Left lung (tissue), 10 donors: ENCODE data around the gene GRID1. TPM values are rescaled to one million over a fixed set of nuclear protein-coding genes. Genes with fewer than 3 reads are reported as not detected.

ENCODE experiments used
- ATAC-seq: fragments of 200-7000 bp; cut with Tn5 transposase; one replicate; pipeline ENCODE4 v1.9.1; 2020; ENCODE audit warnings: moderate library complexity
- DNase-seq, 4 donors: peaks; one replicate each; pipeline ENCODE4 v3.0.0-alpha.2; 2013 to 2020
- H3K27ac ChIP-seq, 2 donors: fragments of 200-600 bp; sonication (generic) in 1 of 2; one replicate each; pipeline versions ENCODE4 v1.5.0 to v1.8.0; 2020 to 2021
- H3K27me3 ChIP-seq, 2 donors: fragments of 200-600 bp; sonication (generic) in 1 of 2; one replicate each; pipeline versions ENCODE4 v1.5.0 to v1.8.0; 2020 to 2021
- H3K36me3 ChIP-seq, 2 donors: fragments of 200-600 bp; sonication (generic) in 1 of 2; one replicate each; pipeline versions ENCODE4 v1.5.0 to v1.8.0; 2020 to 2021
- H3K4me1 ChIP-seq, 2 donors: fragments of 200-600 bp; one replicate each; pipeline ENCODE4 v1.8.0; 2021
- H3K4me3 ChIP-seq, 2 donors: fragments of 200-600 bp; sonication (generic) in 1 of 2; one replicate each; pipeline versions ENCODE4 v1.5.0 to v1.8.0; 2020 to 2021; ENCODE audit warnings: mild to moderate bottlenecking in 1 of 2
- H3K9me3 ChIP-seq, 2 donors: fragments of 200-600 bp; sonication (generic) in 1 of 2; one replicate each; pipeline versions ENCODE4 v1.5.0 to v1.8.0; 2020 to 2021
- intact Hi-C, 2 donors: fragments of 100-400 bp; cut with DNase I; formaldehyde crosslinking; loops; one replicate each; pipeline versions ENCODE4 v1.11.2 to v1.14.2; 2022
- polyA plus RNA-seq, 6 donors: library from polyadenylated mRNA; unstranded; fragments of 120-200 nt; gene quantifications; one replicate each; pipeline ENCODE4 v1.2.1, GENCODE V29; 2013; ENCODE audit not compliant: insufficient read length in 6 of 6
- total RNA-seq, 2 donors: library from RNA; stranded (reverse); fragmentation: NEBNext Ultra II Directional; extraction: Animal tissue kit (Norgen Biotek cat#: 25700); gene quantifications; one replicate each; pipeline ENCODE4 v1.2.1, GENCODE V29; 2021
- TF ChIP-seq, protein P1 (sequence below), 2 donors: fragments of 200-600 bp; sonication (generic) in 1 of 2; IDR thresholded peaks; one replicate each; pipeline versions ENCODE4 v1.5.0 to v1.8.0; 2021; ENCODE audit warnings: antibody characterized with exemption in 2 of 2
- donor health status: DM: no; HTN: yes; CAD: no.
- donor health status: DM: no; HTN: no; CAD: no.

GRID1 gene
- total and polyA plus RNA-seq, 8 donors = 0.81 to 2.6 (median 1.2) TPM

DNA sequence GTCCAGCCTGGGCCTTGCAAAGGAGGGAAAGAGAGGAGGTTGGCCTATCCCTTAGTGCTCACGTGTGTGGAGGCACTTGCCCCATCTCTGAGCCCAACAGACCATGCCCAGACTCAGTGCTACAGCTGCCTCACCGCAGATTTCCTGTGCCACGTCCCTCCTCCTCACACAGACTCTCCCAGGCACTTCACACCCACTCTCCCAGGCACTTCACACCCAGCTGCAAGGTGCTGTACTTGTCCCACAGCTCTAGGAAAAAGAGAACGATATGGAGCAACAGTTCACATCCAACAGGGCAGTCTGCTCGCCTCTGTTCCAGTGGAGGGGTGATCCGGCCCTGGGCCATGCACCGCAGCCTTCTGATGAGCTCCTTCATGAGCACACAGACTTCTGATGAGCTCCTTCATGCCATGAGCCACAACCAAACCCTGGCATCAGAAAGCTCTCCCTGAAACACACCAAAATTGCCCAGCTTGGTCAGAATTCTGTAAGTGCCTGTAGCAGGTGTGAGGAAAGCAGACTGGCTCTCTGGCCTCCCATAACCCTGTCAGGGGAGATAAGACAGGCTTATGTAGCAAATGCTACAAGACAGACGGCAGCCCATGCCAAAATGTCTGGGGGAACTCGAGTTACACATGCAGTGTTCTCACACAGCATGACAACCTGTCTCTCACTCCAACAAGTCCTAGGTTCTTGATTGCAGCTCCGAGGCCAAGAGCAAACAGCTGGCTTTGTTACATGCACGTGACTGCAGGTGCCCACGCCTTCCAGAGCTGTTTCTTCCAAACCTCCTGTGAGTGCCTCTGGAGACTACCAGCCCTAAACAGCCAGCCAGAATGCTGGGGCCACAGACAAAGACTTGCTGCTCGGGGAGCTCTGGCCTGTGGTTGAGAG lies 348.5 kb downstream of the GRID1 start:
- peak in 1 of 4 donors; percentile 47 for DNase-seq

DNA sequence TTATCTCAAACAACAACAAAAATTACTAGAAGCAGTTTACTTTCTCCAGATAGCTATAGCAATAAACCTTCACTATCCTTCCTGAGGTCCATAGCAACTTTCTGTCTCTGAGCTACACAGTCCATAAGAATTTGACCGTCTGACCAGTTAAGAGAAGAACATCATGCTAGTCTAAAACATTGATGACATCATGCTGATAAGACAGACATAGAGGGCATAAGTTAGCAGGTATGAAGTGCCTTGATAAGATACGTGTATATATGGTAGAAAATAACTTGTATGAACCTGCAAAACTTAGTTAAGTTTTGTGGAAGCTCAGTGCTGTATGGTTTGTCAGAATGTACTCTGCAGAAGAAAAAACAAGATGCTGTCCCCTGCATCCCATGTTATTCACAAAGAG lies 353.0 kb downstream of the GRID1 start:
- H3K9me3 ChIP-seq = no peaks in the 10 kb centered on the region
- no peaks in the 10 kb centered on the region for H3K4me1 ChIP-seq
- TF ChIP-seq, protein P1, sequence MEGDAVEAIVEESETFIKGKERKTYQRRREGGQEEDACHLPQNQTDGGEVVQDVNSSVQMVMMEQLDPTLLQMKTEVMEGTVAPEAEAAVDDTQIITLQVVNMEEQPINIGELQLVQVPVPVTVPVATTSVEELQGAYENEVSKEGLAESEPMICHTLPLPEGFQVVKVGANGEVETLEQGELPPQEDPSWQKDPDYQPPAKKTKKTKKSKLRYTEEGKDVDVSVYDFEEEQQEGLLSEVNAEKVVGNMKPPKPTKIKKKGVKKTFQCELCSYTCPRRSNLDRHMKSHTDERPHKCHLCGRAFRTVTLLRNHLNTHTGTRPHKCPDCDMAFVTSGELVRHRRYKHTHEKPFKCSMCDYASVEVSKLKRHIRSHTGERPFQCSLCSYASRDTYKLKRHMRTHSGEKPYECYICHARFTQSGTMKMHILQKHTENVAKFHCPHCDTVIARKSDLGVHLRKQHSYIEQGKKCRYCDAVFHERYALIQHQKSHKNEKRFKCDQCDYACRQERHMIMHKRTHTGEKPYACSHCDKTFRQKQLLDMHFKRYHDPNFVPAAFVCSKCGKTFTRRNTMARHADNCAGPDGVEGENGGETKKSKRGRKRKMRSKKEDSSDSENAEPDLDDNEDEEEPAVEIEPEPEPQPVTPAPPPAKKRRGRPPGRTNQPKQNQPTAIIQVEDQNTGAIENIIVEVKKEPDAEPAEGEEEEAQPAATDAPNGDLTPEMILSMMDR (IDR thresholded peaks at IDR 0.05) = no peak
- H3K27me3 ChIP-seq = no peaks in the 10 kb centered on the region
- no peak for ATAC-seq
- H3K27ac ChIP-seq = no peak overlapping the region
- intact Hi-C loops = no loop called here
- H3K36me3 ChIP-seq = no peaks in the 10 kb centered on the region
- no peak overlapping the region for H3K4me3 ChIP-seq
- DNase-seq = no peak

More for the DNA sequence above, 348.5 kb downstream of the GRID1 start:
- no peaks in the 10 kb centered on the region for H3K9me3 ChIP-seq
- no peak overlapping the region for H3K4me3 ChIP-seq
- no peaks in the 10 kb centered on the region for H3K27me3 ChIP-seq
- no peaks in the 10 kb centered on the region for H3K36me3 ChIP-seq
- intact Hi-C loops = no loop called here
- no peak overlapping the region for H3K27ac ChIP-seq
- peak; percentile 96 for ATAC-seq
- TF ChIP-seq, protein P1 (IDR thresholded peaks at IDR 0.05) = no peak
- no peaks in the 10 kb centered on the region for H3K4me1 ChIP-seq

DNA sequence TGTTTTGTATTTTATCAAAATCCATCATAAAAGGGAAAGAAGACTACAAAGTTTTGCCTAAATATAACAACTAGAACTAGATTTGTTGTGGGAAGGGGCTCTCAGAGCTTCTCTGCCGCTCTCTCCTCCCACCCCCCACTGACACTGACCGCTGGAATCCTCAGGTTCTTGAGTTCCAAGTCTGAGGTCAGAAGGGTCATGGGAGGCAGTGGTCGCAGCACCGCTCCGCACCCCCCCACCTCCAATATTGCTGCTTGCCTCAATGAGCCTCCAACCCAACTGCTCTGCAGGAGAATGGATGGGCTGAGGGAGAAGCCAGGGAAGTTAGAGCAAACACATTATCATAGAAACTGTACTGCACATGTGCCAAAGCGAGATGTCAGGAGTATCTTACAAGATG lies 359.4 kb downstream of the GRID1 start:
- TF ChIP-seq, protein P1 (IDR thresholded peaks at IDR 0.05) = no peak
- Histone ChIP-seq H3K36me3 (no peaks in the 10 kb centered on the region), H3K9me3 (no peaks in the 10 kb centered on the region), H3K4me3 (no peak overlapping the region), H3K27ac (no peak overlapping the region), H3K27me3 (no peaks in the 10 kb centered on the region), H3K4me1 (no peaks in the 10 kb centered on the region)
- intact Hi-C loops = no loop called here
- no peak for ATAC-seq
- DNase-seq = no peak

DNA sequence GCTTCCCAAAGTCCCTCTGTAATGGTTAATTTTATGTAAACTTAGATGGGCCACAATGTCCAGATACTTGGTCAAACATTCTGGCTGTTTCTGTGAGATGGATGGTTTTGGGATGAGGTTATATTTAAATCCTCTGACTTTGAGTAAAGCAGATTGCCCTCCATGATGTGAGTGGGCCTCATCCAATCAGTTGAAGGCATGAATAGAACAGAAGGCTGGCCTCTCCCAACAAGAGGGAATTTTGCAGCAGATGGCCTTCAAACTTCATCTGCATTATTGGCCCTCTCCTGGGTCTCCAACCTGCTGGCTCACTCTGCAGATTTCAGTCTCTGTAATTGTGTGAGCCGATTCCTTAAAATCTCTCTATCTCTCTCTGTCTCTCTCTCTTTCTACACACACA lies 362.3 kb downstream of the GRID1 start:
- TF ChIP-seq, protein P1 (IDR thresholded peaks at IDR 0.05) = no peak
- DNase-seq = no peak
- Histone ChIP-seq H3K4me3 (no peak overlapping the region), H3K9me3 (no peaks in the 10 kb centered on the region), H3K27me3 (no peaks in the 10 kb centered on the region), H3K36me3 (no peaks in the 10 kb centered on the region), H3K27ac (no peak overlapping the region), H3K4me1 (no peaks in the 10 kb centered on the region)
- intact Hi-C loops = no loop called here
- no peak for ATAC-seq

DNA sequence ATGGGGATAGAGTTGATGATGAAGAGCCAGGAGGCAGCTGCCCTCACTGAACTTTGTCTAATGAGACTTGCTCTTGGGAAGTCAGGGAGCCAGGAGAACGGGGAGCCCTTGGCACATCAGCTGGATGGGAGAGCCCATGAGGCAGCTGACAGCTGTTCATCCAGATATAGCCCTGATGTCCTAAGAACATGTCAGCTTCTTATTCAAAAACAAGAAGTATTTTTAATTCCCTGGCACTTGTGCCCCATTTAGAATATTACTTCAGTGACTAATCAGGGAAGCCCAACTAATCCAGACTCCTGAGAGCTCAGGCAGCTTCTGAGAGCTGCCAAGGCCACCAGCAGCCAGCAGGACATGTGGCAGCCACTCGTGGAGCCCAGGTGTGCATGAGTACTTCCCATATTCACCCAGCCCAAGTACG lies 363.4 kb downstream of the GRID1 start:
- DNase-seq = no peak
- H3K27me3 ChIP-seq = no peaks in the 10 kb centered on the region
- H3K9me3 ChIP-seq = no peaks in the 10 kb centered on the region
- no peaks in the 10 kb centered on the region for H3K4me1 ChIP-seq
- intact Hi-C loops = no loop called here
- ATAC-seq = no peak
- no peak overlapping the region for H3K4me3 ChIP-seq
- no peaks in the 10 kb centered on the region for H3K36me3 ChIP-seq
- TF ChIP-seq, protein P1 (IDR thresholded peaks at IDR 0.05) = no peak
- H3K27ac ChIP-seq = no peak overlapping the region
